ENCODE measurements around the gene SFTA2. TPM values are rescaled to one million over a fixed set of nuclear protein-coding genes. Genes with fewer than 3 reads are reported as not detected.

SFTA2 gene
- total RNA-seq, 1 donor from 2014 or later, result not detected

GRCh38 chr6:30951907-30952469, 20.0 kb upstream of the SFTA2 start:
- intact Hi-C loops (cut with micrococcal nuclease), result no loop called here
- Histone ChIP-seq H3K27me3 (ENCODE audit: low read depth) (peaks cover 4% of the 10 kb centered on the region), H3K4me3 (no peak overlapping the region), H3K4me1 (peaks cover 14% of the 10 kb centered on the region), H3K36me3 (no peaks in the 10 kb centered on the region), H3K9me3 (replicated peaks) (no peaks in the 10 kb centered on the region), H3K27ac (replicated peaks) (no peak overlapping the region)
- TF ChIP-seq, protein P1, sequence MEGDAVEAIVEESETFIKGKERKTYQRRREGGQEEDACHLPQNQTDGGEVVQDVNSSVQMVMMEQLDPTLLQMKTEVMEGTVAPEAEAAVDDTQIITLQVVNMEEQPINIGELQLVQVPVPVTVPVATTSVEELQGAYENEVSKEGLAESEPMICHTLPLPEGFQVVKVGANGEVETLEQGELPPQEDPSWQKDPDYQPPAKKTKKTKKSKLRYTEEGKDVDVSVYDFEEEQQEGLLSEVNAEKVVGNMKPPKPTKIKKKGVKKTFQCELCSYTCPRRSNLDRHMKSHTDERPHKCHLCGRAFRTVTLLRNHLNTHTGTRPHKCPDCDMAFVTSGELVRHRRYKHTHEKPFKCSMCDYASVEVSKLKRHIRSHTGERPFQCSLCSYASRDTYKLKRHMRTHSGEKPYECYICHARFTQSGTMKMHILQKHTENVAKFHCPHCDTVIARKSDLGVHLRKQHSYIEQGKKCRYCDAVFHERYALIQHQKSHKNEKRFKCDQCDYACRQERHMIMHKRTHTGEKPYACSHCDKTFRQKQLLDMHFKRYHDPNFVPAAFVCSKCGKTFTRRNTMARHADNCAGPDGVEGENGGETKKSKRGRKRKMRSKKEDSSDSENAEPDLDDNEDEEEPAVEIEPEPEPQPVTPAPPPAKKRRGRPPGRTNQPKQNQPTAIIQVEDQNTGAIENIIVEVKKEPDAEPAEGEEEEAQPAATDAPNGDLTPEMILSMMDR (IDR thresholded peaks at IDR 0.05; ENCODE audit: borderline replicate concordance), result no peak
- DNase-seq, result no peak

- no peaks in the 10 kb centered on the region for H3K27me3 ChIP-seq (ENCODE audit: low read depth)
- intact Hi-C loops (cut with micrococcal nuclease), result no loop called here
- TF ChIP-seq, protein P1 (IDR thresholded peaks at IDR 0.05; ENCODE audit: borderline replicate concordance), result no peak
- H3K4me3 ChIP-seq, result no peak overlapping the region
- no peak for DNase-seq
- no peaks in the 10 kb centered on the region for H3K4me1 ChIP-seq
- no peaks in the 10 kb centered on the region for H3K9me3 ChIP-seq (replicated peaks)
- H3K36me3 ChIP-seq, result no peaks in the 10 kb centered on the region
- no peak overlapping the region for H3K27ac ChIP-seq (replicated peaks)
Measured at GRCh38 chr6:30948811-30949210, 16.8 kb upstream of the SFTA2 start.

GRCh38 chr6:30947231-30947630, 15.3 kb upstream of the SFTA2 start:
- Histone ChIP-seq H3K27me3 (ENCODE audit: low read depth) (no peaks in the 10 kb centered on the region), H3K27ac (replicated peaks) (no peak overlapping the region), H3K36me3 (no peaks in the 10 kb centered on the region), H3K4me3 (no peak overlapping the region), H3K4me1 (peaks cover 9% of the 10 kb centered on the region), H3K9me3 (replicated peaks) (no peaks in the 10 kb centered on the region)
- TF ChIP-seq, protein P1 (IDR thresholded peaks at IDR 0.05; ENCODE audit: borderline replicate concordance), result no peak
- no peak for DNase-seq
- intact Hi-C loops (cut with micrococcal nuclease), result no loop called here

- Histone ChIP-seq H3K27me3 (ENCODE audit: low read depth) (no peaks in the 10 kb centered on the region), H3K36me3 (no peaks in the 10 kb centered on the region), H3K4me1 (peaks cover 11% of the 10 kb centered on the region), H3K27ac (replicated peaks) (no peak overlapping the region), H3K9me3 (replicated peaks) (no peaks in the 10 kb centered on the region), H3K4me3 (no peak overlapping the region)
- intact Hi-C loops (cut with micrococcal nuclease), result no loop called here
- DNase-seq, result no peak
- TF ChIP-seq, protein P1 (IDR thresholded peaks at IDR 0.05; ENCODE audit: borderline replicate concordance), result no peak
Measured at GRCh38 chr6:30945281-30945680, 13.3 kb upstream of the SFTA2 start.

GRCh38 chr6:30944051-30944450, 12.1 kb upstream of the SFTA2 start:
- H3K36me3 ChIP-seq, result no peaks in the 10 kb centered on the region

More at GRCh38 chr6:30944051-30944450, 12.1 kb upstream of the SFTA2 start:
- TF ChIP-seq, protein P1 (IDR thresholded peaks at IDR 0.05; ENCODE audit: borderline replicate concordance), result no peak
- intact Hi-C loops (cut with micrococcal nuclease), result no loop called here
- Histone ChIP-seq H3K9me3 (replicated peaks) (no peaks in the 10 kb centered on the region), H3K27ac (replicated peaks) (no peak overlapping the region), H3K4me3 (no peak overlapping the region), H3K4me1 (peaks cover 11% of the 10 kb centered on the region), H3K27me3 (ENCODE audit: low read depth) (no peaks in the 10 kb centered on the region)
- DNase-seq, result no peak
